ENCODE data around the gene PRRX1. TPM values are rescaled to one million over a fixed set of nuclear protein-coding genes. Genes with fewer than 3 reads are reported as not detected.

The PRRX1 gene
- polyA plus RNA-seq, 3 donors: not detected

DNA sequence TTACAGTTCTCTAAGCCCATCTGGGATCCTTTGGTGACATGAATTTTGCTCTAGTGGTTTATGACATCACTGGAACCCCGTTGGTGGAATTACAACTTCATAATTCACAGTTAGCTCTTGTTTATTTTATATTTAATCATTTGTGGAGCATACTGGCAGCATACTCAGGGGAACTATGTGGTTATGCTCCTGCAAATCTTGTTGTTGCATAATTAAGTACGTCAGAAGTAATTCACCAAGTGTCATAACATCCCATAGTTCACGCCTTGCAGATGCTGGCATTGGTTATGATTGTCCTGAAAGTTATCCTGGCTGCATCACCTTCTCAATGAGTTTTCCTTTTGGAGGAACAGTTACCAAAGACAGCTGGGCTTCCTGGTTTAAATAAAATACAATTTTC, 16.5 kb downstream of the PRRX1 start:
- Mint-ChIP-seq H3K4me3 (no peak overlapping the region), H3K27ac (no peak overlapping the region), H3K36me3 (no peaks in the 10 kb centered on the region), H3K9me3 (peaks cover 0 to 2% (median 0%) of the 10 kb centered on the region in 7 donors), H3K4me1 (no peaks in the 10 kb centered on the region), H3K27me3 (ENCODE audit: low read depth in 3 of 3) (peaks cover 4 to 7% (median 4%) of the 10 kb centered on the region in 3 donors)
- Histone ChIP-seq H3K9me3 (replicated peaks in 1 of 2; ENCODE audit: control insufficient read depth in 1 of 2, insufficient read depth in 1 of 2, low read length in 2 of 2) (no peaks in the 10 kb centered on the region), H3K27me3 (ENCODE audit: control insufficient read depth in 2 of 2, insufficient read depth in 2 of 2, low read length in 2 of 2) (peaks cover 0 to 8% of the 10 kb centered on the region in 2 donors), H3K79me2 (ENCODE audit: insufficient read depth, low read length) (no peaks in the 10 kb centered on the region), H3K36me3 (replicated peaks in 1 of 2; ENCODE audit: control insufficient read depth in 1 of 2, insufficient read depth in 2 of 2, low read length in 2 of 2) (no peaks in the 10 kb centered on the region), H3K4me2 (replicated peaks; ENCODE audit: extremely low read depth, low read length, poor library complexity, severe bottlenecking) (no peak overlapping the region), H3K4me1 (ENCODE audit: control insufficient read depth in 1 of 2, insufficient read depth in 2 of 2, low read length in 2 of 2) (no peaks in the 10 kb centered on the region), H3K4me3 (replicated peaks in 1 of 3; ENCODE audit: low read depth in 2 of 3, low read length in 3 of 3) (no peak overlapping the region), H3K27ac (ENCODE audit: low read depth in 1 of 2, low read length in 2 of 2) (no peak overlapping the region), H3K9ac (ENCODE audit: insufficient read depth, low read length, poor library complexity, severe bottlenecking) (no peak overlapping the region), H4K20me1 (ENCODE audit: insufficient read depth, low read length) (no peaks in the 10 kb centered on the region), H2AFZ (ENCODE audit: insufficient read depth, low read depth, low read length, poor library complexity, severe bottlenecking) (no peak overlapping the region)
- TF ChIP-seq, protein P1, sequence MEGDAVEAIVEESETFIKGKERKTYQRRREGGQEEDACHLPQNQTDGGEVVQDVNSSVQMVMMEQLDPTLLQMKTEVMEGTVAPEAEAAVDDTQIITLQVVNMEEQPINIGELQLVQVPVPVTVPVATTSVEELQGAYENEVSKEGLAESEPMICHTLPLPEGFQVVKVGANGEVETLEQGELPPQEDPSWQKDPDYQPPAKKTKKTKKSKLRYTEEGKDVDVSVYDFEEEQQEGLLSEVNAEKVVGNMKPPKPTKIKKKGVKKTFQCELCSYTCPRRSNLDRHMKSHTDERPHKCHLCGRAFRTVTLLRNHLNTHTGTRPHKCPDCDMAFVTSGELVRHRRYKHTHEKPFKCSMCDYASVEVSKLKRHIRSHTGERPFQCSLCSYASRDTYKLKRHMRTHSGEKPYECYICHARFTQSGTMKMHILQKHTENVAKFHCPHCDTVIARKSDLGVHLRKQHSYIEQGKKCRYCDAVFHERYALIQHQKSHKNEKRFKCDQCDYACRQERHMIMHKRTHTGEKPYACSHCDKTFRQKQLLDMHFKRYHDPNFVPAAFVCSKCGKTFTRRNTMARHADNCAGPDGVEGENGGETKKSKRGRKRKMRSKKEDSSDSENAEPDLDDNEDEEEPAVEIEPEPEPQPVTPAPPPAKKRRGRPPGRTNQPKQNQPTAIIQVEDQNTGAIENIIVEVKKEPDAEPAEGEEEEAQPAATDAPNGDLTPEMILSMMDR (IDR thresholded peaks at IDR 0.05): no peak
- DNase-seq: no peak
- WGBS (ENCODE audit: insufficient coverage): 80% methylated on average over 2 of the region's 3 CpGs
- intact Hi-C loops (cut with micrococcal nuclease): no loop called here

DNA sequence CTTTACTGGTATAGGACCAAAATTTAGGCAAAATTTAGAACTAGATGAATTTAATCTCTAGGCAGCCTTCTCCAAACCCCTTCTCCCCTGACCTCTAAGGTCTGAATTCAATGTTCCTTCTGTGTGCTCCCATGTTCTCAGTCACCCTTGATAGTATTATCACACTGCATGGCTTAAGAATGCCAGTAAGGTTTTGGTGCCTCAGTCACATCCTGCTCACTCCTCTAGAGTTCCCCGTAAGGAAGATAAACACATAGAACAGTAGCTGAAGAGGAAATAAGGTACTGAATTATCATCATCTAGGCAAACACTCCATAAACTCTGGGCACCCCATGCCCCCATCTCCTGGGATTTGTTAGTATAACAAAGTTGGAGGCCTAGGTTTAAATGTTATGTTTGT, 18.2 kb downstream of the PRRX1 start:
- H3K4me3 ChIP-seq (replicated peaks in 1 of 3; ENCODE audit: low read depth in 2 of 3, low read length in 3 of 3): no peak overlapping the region
- no peak for DNase-seq
- no peaks in the 10 kb centered on the region for H3K36me3 ChIP-seq (replicated peaks in 1 of 2; ENCODE audit: control insufficient read depth in 1 of 2, insufficient read depth in 2 of 2, low read length in 2 of 2)
- H3K27ac ChIP-seq (ENCODE audit: low read depth in 1 of 2, low read length in 2 of 2): no peak overlapping the region
- Mint-ChIP-seq H3K4me1 (no peaks in the 10 kb centered on the region), H3K27ac (no peak overlapping the region), H3K4me3 (no peak overlapping the region), H3K9me3 (peaks cover 0 to 2% (median 0%) of the 10 kb centered on the region in 7 donors), H3K36me3 (no peaks in the 10 kb centered on the region), H3K27me3 (ENCODE audit: low read depth in 3 of 3) (peaks cover 6 to 7% (median 6%) of the 10 kb centered on the region in 3 donors)
- H3K4me2 ChIP-seq (replicated peaks; ENCODE audit: extremely low read depth, low read length, poor library complexity, severe bottlenecking): no peak overlapping the region
- H3K79me2 ChIP-seq (ENCODE audit: insufficient read depth, low read length): no peaks in the 10 kb centered on the region
- H3K9me3 ChIP-seq (replicated peaks in 1 of 2; ENCODE audit: control insufficient read depth in 1 of 2, insufficient read depth in 1 of 2, low read length in 2 of 2): no peaks in the 10 kb centered on the region
- H3K4me1 ChIP-seq (ENCODE audit: control insufficient read depth in 1 of 2, insufficient read depth in 2 of 2, low read length in 2 of 2): no peaks in the 10 kb centered on the region
- TF ChIP-seq, protein P1 (IDR thresholded peaks at IDR 0.05): no peak
- H4K20me1 ChIP-seq (ENCODE audit: insufficient read depth, low read length): no peaks in the 10 kb centered on the region
- no peak overlapping the region for H2AFZ ChIP-seq (ENCODE audit: insufficient read depth, low read depth, low read length, poor library complexity, severe bottlenecking)
- H3K27me3 ChIP-seq (ENCODE audit: control insufficient read depth in 2 of 2, insufficient read depth in 2 of 2, low read length in 2 of 2): peaks cover 0 to 6% of the 10 kb centered on the region in 2 donors
- no peak overlapping the region for H3K9ac ChIP-seq (ENCODE audit: insufficient read depth, low read length, poor library complexity, severe bottlenecking)
- intact Hi-C loops (cut with micrococcal nuclease): no loop called here
- no CpG with 5 or more reads among the region's 1 CpG for WGBS (ENCODE audit: insufficient coverage)
